ENCODE results near the gene INTS2.

DNA sequence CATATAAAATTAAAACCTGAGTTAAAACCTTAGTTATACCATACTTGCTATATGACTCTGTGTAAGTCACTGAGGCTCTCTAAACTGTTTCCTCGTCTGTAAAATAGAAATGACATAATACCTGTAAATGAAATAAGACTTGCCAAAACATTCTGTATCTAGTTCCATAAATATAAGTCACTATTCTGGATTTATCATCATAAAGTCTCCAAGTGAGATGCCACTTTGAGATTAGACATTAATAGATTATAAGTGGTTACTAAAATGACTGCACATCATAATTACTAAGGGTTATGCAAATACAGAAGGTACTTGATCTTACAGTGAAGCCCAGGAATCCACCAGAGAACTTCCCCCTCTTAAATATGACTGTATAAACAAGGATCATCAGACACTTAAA lies 52.5 kb downstream of the INTS2 start:
- TF ChIP-seq, protein P1, sequence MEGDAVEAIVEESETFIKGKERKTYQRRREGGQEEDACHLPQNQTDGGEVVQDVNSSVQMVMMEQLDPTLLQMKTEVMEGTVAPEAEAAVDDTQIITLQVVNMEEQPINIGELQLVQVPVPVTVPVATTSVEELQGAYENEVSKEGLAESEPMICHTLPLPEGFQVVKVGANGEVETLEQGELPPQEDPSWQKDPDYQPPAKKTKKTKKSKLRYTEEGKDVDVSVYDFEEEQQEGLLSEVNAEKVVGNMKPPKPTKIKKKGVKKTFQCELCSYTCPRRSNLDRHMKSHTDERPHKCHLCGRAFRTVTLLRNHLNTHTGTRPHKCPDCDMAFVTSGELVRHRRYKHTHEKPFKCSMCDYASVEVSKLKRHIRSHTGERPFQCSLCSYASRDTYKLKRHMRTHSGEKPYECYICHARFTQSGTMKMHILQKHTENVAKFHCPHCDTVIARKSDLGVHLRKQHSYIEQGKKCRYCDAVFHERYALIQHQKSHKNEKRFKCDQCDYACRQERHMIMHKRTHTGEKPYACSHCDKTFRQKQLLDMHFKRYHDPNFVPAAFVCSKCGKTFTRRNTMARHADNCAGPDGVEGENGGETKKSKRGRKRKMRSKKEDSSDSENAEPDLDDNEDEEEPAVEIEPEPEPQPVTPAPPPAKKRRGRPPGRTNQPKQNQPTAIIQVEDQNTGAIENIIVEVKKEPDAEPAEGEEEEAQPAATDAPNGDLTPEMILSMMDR (IDR thresholded peaks at IDR 0.05 in 4 of 5, conservative IDR thresholded peaks at IDR 0.05 in 1 of 5): no peak
- no peak for TF ChIP-seq POLR2A (IDR thresholded peaks at IDR 0.05)

Measured in gastrocnemius medialis (tissue), 4 donors.